ENCODE results near the gene SLC46A1. TPM values are rescaled to one million over a fixed set of nuclear protein-coding genes. Genes with fewer than 3 reads are reported as not detected.

SLC46A1 gene
- total RNA-seq, 4 donors from 2014 or later, result 4.6 to 9.6 (median 7.4) TPM

DNA sequence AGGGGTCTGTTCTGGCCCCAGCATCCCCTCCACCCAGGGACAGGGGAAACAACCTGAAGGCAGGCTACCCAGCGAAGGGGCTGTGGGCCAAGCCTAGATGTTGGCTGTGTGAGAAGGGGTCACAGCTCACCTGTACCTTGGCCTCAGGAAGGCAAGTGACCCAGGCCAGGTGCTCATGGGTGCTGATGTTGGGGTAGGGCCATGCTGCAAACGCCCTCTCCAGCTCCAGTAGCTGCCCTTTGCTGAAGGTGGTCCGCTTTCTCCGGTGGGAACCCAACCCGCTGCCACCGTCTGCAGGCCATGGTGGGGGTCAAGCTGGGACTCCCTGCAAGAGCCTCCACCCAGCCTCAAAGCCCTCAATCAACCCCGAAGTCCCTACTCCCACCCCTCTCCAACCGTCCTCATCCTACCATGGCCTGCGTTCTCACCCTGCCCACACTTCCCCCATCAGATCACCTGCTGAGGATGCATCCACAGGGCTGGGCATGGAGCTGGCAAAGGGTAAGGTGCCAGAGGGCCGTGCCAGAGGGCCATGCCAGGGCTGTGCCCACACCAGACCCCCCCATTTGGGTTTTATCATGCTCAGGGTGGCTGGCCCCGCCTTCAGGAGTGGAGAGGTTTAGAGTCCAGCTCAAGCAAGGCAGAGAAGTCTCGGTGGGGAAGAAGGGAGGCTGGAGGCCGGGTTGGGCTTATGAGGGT, 41.2 kb downstream of the SLC46A1 start, which contains the start of gene SEBOX:
TSS of gene SEBOX (minus strand) at position 535 of the 699 bp plus-strand sequence. CDS start at position 487, 48 bp downstream.
- peaks cover 38 to 68% (median 63%) of the 10 kb centered on the region in 4 donors for H3K36me3 ChIP-seq
- no peaks in the 10 kb centered on the region for H3K9me3 ChIP-seq
- H3K4me3 ChIP-seq, result no peak within 1 kb of the TSS
- H3K4me1 ChIP-seq, result peaks cover 0 to 1% (median 0%) of the 10 kb centered on the region in 4 donors
- no peak for TF ChIP-seq EP300 (IDR thresholded peaks at IDR 0.05)
- WGBS, result 91% methylated on average over 13 of the region's 13 CpGs
- intact Hi-C loops (cut with DNase I), result no loop called here
- H3K27me3 ChIP-seq, result no peaks in the 10 kb centered on the region
- no peak for DNase-seq (ENCODE audit: extremely low spot score)
- no peak within 1 kb of the TSS for H3K27ac ChIP-seq (replicated peaks in 1 of 4)

DNA sequence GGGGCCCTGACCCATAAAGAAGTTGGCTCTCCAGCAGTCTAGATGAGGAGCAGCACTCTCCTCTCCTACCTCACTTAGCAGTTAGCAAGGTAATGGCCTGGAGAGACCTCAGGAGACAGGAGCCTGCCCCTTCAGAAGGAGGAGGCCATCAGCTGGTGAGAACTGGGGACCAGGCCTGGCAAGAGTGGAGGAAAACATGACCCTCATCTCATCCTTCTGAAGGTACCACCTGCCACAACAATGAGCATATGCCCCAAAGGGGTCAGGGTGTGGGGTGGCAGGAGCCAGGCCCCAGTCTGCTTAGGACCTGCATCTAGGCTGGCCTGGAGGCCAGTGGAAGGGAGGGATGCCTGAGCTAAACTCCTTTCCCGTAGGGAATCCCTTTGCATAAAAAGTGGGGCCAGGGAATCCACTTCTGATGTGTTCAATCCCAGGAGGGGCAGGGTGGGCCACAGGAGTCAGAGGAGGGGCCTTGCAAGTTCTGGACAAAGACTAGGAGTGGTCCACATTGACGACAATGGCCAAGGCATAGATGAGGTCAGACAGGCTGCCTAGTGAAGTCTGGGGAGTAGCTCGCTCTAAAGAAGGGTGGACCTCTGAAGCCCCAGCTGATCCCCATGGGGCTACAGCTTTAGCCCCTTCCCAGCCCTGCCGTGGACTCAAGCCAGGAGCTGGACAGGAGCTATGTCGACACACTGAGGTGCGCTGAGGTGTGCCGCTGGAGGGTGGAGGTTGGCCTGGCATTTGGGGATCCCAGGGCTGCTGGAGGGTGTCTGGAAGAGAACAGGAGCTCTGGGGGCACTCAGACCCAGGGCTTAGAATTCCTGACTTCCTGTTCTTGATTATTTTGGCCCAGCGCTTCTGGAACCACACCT, 42.0 kb downstream of the SLC46A1 start:
- Histone ChIP-seq H3K27me3 (no peaks in the 10 kb centered on the region), H3K36me3 (peaks cover 44 to 74% (median 71%) of the 10 kb centered on the region in 4 donors), H3K9me3 (no peaks in the 10 kb centered on the region), H3K4me1 (no peaks in the 10 kb centered on the region), H3K4me3 (no peak overlapping the region), H3K27ac (replicated peaks in 1 of 4) (no peak overlapping the region)
- DNase-seq (ENCODE audit: extremely low spot score), result no peak
- no peak for TF ChIP-seq POLR2AphosphoS5 (IDR thresholded peaks at IDR 0.05)
- intact Hi-C loops (cut with DNase I), result no loop called here
- WGBS, result 65% methylated on average over 3 of the region's 8 CpGs

DNA sequence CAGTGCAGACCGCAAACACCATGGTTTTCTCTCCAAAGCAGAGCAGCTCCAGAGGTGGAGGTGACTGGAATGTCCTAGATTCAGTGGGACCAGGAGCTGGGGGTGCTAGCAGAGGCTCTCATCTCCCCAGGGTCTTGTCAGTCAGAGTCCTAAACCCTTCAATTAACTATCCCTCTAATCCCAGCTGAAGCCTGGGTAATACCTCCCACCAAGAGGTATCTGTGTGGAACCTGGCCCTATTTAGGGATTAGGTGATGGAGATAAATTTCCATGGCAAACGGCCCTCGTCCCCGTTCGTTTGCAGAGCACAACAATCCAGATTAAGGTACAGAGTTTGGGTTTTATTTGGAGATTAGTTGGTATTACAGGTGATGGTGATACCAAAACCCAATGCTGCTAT, 42.8 kb downstream of the SLC46A1 start:
- no peak for DNase-seq (ENCODE audit: extremely low spot score)
- intact Hi-C loops (cut with DNase I), result no loop called here
- Histone ChIP-seq H3K27ac (replicated peaks in 1 of 4) (no peak overlapping the region), H3K4me1 (peaks cover 5 to 8% (median 6%) of the 10 kb centered on the region in 4 donors), H3K36me3 (peaks cover 44 to 75% (median 73%) of the 10 kb centered on the region in 4 donors), H3K4me3 (no peak overlapping the region), H3K27me3 (no peaks in the 10 kb centered on the region), H3K9me3 (no peaks in the 10 kb centered on the region)
- WGBS, result 94% methylated on average over 5 of the region's 5 CpGs
- TF ChIP-seq, protein P1, sequence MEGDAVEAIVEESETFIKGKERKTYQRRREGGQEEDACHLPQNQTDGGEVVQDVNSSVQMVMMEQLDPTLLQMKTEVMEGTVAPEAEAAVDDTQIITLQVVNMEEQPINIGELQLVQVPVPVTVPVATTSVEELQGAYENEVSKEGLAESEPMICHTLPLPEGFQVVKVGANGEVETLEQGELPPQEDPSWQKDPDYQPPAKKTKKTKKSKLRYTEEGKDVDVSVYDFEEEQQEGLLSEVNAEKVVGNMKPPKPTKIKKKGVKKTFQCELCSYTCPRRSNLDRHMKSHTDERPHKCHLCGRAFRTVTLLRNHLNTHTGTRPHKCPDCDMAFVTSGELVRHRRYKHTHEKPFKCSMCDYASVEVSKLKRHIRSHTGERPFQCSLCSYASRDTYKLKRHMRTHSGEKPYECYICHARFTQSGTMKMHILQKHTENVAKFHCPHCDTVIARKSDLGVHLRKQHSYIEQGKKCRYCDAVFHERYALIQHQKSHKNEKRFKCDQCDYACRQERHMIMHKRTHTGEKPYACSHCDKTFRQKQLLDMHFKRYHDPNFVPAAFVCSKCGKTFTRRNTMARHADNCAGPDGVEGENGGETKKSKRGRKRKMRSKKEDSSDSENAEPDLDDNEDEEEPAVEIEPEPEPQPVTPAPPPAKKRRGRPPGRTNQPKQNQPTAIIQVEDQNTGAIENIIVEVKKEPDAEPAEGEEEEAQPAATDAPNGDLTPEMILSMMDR (IDR thresholded peaks at IDR 0.05), result no peak
- no peak for TF ChIP-seq EP300 (IDR thresholded peaks at IDR 0.05)
- no peak for TF ChIP-seq POLR2A (IDR thresholded peaks at IDR 0.05; ENCODE audit: low read depth)
- no peak for TF ChIP-seq POLR2AphosphoS5 (IDR thresholded peaks at IDR 0.05)

DNA sequence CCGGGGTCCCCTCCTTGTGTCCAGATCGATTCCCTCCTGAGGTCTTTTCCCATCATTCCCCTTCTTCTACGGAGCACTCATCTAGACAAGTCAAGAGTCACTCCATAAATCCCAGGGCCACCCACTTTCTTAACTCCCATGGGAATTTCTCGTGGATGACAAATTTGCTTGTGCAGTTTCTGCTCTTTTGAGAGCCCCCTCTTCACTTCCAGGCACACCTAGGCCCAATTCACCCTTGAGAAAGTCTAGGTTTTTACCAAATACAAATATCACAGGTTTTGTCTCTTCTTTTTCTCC, 48.2 kb downstream of the SLC46A1 start:
- Histone ChIP-seq H3K36me3 (peaks cover 48 to 70% (median 61%) of the 10 kb centered on the region in 4 donors), H3K4me3 (peak overlapping the region; percentile 92 to 99 (median 94)), H3K9me3 (no peaks in the 10 kb centered on the region), H3K27me3 (no peaks in the 10 kb centered on the region), H3K4me1 (peaks cover 21 to 37% (median 29%) of the 10 kb centered on the region in 4 donors), H3K27ac (replicated peaks in 1 of 4) (peak overlapping the region; percentile 86 to 95 (median 95))
- no peak for DNase-seq (ENCODE audit: extremely low spot score)
- WGBS, result 4% methylated on average over 4 of the region's 4 CpGs
- TF ChIP-seq EP300 (IDR thresholded peaks at IDR 0.05) (no peak), POLR2A (IDR thresholded peaks at IDR 0.05; ENCODE audit: low read depth) (no peak), POLR2AphosphoS5 (IDR thresholded peaks at IDR 0.05) (no peak)
- TF ChIP-seq, protein P1 (IDR thresholded peaks at IDR 0.05), result no peak
- intact Hi-C loops (cut with DNase I), result no loop called here

DNA sequence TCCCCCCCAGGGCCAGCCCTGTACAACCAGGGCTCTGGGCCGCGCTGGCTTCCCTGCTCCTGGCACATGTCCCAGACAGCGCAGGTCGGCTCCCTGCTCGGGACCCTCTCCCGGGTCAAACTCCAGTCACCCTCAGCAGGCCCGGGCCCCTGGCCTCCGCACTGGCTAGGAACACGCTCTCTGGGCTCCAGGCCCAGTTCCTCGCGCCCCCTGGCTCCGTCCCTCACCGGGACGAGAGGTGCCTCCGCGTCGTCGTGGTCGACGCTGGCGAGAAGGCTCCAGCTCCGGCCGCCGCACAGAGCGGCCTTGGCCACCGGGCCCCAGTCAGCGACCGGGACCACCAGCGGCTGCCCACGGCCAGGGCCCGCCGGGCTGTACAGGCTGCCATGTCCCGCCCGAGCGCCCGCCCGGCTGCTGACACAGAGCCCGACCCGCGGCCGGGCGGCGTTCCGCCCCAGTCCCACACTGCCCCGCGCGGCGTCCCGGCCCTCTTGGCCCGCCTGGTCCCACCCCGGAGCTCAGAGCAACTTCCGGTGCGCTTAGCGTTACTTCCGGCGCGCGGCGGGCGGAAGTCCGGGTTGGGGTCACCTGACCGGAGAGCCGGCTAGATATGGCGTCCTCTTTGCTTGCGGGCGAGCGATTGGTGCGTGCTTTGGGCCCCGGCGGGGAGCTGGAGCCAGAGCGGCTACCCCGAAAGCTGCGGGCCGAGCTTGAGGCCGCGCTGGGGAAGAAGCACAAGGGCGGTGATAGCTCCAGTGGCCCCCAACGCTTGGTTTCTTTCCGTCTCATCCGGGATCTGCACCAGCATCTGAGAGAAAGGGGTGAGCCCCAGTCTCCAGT, 48.7 kb downstream of the SLC46A1 start, which contains the start of gene POLDIP2:
TSS of gene POLDIP2 (minus strand) at position 467 of the 840 bp plus-strand sequence. CDS start at position 388, 79 bp downstream.
- DNase-seq (ENCODE audit: extremely low spot score), result peak; percentile 99
- Histone ChIP-seq H3K36me3 (peaks cover 51 to 70% (median 61%) of the 10 kb centered on the region in 4 donors), H3K27ac (replicated peaks in 1 of 4) (peak within 1 kb of the TSS; percentile 86 to 95 (median 95)), H3K4me3 (peak within 1 kb of the TSS; percentile 92 to 99 (median 94)), H3K27me3 (no peaks in the 10 kb centered on the region), H3K9me3 (no peaks in the 10 kb centered on the region), H3K4me1 (peaks cover 21 to 37% (median 29%) of the 10 kb centered on the region in 4 donors)
- 0% methylated on average over 9 of the region's 80 CpGs for WGBS
- intact Hi-C loops (cut with DNase I), result no loop called here
- TF ChIP-seq, protein P1 (IDR thresholded peaks at IDR 0.05), result peak in 1 of 3 experiments; percentile 38
- TF ChIP-seq POLR2AphosphoS5 (IDR thresholded peaks at IDR 0.05), result peak; percentile 93 to 99
- peak; percentile 93 for TF ChIP-seq POLR2A (IDR thresholded peaks at IDR 0.05; ENCODE audit: low read depth)
- TF ChIP-seq EP300 (IDR thresholded peaks at IDR 0.05), result no peak

Data from esophagus muscularis mucosa (tissue), 4 donors.